DMS53 treated with DMSO at 0.1 percent for 48 hours (cell line): Measurements from ENCODE around the gene NOX3.

Experiments used
- DNase-seq: peaks from one replicate; lab custom pipeline; 2025; ENCODE audit not compliant: unreplicated experiment; lab: John Stamatoyannopoulos, UW

Gene NOX3

DNA sequence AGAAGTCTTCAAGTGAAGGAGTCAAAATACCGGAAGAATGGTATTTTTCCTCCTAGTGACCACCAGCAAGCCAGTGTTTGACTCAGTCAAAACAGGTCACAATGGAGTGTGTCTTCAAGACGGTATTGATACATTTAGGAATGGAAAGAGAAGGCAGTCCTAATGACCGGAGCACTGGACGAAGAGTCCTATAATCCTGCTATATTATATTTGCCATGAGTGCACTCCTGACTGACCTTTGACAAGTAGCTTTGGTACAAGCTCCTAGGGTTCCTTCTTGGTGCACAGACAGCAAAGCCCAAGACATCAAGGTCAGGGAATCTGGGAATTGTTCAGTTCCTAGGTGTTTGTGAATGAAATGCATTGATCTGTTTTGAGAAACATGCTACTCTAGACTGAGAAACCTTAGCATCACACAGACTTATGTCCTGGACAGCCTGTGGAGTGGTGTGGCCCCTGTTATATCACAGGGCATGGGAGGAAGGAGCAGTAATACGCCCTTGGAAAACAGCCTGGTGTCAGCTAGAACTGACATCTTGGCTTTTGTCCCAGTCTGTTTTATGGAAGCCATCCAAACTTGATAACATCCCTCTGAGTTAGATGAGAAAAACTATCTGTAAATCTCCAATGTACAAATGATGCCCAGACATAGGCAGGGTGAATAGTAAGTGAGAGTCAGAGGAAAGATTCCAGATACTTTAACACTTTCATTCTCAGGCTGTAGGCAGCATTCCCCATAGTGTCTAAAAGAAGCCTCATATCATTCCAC lies 18.5 kb downstream of the NOX3 start:
- no peak for DNase-seq

DNA sequence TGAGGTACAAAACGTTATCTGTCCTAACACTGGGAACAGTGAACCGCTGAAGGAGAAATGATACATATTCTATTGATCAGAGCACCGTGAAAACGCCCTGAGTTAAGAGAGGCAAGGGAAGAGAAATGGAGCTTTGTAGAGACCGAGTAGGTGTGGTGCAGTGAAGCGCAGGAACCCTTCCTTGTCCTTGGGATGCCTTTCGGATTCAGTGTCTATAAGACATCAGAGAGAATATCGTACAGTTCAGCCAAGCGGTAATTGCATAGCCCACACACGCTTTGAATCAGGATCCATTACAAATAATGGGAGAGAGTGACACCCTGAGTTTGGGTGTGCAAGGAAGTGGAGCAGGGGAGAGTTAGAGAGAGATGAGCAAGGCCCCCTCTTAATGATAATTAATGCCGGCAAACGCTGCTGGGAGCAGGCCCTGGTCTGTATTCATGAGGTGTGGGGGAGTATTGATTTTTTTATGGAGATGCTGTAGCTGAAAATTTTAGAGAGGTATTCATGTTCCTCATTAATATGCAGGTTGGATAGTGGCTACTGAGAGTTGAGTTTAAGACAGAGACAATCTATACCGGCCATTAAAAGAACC lies 20.7 kb downstream of the NOX3 start:
- no peak for DNase-seq

DNA sequence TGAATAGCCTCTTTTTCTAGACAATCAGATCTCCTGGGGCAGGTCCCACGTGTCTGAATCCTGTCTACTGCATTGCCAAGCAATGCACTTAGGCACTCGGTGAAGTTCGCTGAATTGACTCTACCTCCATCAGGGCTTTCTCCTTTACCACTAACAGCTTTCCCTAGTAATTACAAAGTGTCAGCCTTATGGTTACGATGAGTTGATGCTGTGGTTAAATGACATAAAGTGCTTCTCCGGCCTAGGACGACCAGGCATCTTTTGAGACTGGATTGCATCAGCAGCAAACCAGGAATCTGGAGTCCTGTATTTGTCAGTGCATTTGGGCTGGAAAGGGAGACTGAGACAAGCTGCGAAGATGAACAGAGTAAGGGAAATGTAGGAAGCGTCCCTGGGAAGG lies 21.5 kb downstream of the NOX3 start:
- DNase-seq = no peak

DNA sequence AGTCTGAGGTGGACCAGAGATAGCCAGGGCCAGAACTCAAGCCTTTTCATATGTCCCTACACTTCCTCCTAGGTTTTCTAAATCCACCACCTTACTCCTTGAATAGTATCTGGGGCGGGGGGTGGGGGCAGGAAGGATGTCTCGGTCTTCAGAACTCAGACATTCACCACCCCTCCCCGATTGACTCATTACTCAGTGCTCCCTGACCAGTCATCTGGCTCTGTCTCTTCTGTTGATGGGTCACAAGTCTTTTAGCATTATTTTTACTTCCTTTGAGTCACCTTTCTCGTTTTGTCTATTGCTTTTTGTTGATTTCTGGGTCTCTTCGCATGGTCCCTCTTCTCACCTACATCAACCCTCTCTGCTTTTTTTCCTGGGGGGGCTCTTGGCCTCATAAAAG lies 23.3 kb downstream of the NOX3 start:
- DNase-seq = no peak

DNA sequence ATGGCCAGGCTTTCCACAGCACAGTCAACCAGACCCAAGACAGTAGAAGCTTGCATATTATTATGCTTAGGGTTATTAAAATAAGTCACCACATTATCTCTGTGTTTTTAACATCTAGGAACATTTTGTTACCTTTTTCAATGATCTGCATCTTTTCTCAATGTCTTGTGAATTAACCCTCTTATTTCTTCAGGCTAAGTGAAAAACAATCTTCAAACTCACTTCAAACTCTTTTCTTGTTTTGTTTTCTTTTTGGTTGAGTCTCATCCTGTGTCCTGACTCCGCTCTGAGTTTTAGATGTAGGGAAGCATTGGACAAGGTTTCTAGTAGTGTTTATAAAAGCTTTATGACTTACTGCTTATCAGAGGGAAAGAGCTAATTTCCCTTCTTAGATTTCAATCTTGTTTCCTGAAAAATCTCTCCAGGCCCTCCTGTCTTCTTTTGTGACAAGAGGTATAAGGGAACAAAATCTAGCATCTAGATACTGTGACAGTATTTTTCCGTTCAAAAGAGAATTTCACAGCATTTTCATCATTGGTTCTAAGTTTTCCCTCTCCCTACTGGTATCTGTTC lies 26.2 kb downstream of the NOX3 start:
- no peak for DNase-seq

DNA sequence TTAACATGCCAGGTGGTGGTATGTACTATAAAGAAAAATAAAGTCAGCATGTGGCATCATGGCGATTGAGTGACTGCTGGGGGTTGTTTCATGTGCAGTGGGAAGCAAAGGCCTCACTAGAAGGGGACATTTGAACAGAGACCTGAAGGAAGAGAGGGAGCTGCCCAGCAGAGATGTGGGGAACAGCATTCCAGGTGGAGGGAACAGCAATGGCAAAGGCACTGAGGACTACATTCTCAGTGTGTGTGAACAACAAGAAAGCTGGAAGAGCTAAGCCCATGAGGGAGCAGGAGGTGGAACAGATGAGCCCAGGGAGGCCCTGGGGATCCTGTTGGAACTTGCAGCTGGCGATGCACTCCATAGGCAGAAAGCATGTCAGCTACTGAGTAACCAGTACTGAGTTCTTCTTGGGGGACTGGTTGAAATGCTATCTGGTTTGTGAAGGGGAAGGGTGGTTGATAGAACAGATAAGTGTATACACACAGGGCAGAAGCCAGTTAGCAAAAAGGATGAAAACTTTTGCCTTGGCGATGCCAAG lies 29.2 kb downstream of the NOX3 start:
- DNase-seq = no peak

DNA sequence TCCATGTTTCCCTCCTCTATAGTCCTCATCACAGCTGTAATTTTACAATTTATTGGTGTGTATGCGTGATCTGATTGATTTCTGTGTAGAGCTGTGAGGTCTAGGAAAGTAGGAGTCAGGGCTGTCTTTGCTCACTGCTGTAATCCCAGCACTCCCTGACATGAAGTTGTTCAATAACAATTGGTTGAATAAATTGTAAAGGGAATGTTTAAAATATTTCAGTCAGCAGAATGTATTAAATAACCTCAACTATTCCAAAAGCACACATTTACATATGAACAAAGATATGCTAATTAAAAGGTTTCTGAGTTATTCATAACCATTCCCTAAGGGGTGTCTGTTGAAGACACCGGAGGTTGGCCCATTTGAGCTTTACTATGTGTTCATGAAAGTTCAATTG lies 31.5 kb downstream of the NOX3 start:
- no peak for DNase-seq

DNA sequence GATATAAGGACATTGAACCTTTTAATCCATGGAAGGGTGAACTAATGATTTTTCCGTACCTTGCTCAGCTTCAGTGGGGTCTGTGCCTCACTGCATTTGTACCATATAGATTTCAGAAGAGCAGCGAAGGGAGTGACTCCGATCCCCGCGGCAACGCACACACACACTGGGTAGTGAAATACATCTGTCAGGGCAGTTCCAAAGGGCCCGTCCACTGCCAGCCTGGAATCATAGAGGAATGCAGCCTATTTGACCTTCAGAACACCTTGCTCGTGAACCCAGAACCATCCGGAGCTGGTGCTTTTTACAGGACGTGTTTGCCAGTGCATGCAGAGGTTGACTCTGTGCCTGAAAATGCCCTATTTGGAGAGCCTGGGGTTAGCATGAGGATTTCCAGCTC lies 33.0 kb downstream of the NOX3 start:
- no peak for DNase-seq

DNA sequence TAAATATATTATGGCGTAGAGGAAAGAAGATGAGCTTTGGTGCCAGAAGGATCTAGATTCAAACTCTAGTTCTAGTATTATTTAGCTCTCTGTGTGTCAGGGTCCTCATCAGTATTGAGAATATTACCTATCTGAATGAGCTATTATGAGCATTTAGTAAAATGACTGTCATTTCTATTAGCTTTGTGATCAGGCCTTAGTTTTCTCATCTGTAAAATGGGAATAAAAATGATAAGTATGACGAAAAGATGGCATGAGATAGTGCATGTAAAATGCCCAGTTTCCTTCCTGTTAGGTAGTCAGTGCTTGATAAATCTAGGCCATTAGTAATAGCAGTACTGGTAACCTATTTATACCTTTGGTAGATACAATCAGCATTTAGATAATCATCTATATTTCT lies 35.1 kb downstream of the NOX3 start:
- no peak for DNase-seq

DNA sequence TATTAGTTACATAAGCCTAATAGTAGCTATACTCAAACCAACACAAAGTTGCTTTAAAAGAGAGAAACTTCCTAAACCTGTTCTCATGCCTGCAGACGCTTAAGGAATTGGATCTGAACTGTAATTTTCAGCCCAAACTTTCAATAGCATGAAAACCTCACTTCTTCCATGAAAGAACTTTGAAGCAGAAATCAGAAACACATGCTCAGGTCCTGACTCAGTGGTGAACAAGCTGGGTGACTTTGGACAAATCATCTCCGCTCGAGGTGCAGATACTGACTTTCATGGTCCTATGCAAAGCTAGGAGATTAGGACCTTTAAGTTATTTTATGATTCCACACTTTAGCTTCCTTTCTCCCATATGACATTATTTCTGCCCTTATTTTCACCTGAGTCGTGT lies 36.5 kb downstream of the NOX3 start:
- no peak for DNase-seq

DNA sequence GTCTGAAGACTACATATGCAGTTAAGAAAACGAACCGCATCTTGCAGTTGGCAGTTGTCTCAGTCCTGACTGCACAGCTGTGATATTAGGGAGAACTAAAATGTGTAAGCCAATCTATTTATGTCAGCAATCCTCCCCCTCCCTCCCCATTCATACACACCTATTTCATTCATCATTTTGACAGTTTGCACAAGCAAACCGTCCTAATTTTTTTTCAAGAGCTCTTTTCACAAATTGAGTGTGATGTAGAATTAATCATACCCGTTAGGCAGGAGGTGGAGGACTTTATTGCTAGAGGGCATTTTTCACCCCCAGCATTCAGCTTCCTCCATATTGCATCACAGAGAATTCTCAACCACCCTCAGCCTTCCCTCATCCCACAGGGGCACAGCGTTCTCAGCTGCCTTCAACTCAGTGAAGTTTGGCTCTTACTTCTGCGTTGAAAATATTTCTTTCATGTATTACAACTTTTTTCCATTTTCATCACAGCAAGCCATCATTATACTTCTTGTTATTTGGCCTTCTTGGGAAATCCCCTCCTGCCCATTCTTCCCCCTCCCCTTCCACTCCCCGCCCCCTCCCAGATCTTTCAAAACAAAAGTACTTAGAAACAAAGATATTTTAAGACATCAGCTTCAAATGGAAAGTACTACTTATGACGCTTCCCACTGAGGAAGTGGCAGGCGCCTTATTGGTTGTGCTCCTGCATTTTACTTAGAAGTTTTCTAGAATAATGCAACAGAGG lies 37.5 kb downstream of the NOX3 start:
- no peak for DNase-seq

DNA sequence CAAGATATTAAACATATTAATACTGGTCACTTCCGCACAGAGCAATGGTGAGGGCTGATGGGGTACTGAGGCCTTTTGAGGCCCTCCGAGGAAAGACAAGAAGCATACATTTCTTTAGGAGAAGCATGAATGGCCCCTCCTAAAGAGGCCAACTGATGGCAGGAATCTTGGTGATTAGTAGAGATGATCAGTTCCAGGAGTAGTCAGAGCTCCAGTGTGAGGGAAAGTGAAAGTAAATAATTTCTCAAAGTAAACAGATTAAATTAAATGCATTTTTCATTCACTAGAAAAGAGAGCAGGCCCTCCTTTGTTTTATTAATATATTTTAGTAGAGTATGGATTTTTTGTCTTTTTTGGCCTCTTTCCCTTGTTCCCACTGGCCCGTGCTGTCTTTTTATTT lies 38.2 kb downstream of the NOX3 start:
- DNase-seq = peak; percentile 0

DNA sequence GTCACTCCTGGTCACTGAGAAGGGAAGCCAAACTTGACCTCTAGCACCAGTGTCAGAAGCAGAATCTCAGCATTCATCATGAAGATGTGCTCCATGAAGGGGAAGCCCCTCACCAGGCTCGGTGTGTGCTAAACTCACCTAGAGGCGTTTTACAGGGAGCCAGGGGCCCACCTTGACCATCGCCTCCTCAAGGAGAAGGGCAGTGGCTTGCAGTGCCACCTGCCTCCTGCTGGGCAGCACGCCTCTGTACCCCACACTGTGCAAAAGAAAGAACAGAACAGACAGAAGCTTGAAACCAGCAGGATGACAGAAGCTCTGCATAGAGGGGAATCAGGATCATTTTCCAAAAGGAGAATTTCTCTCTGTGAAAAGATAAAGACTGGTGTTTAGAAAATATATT lies 39.7 kb downstream of the NOX3 start:
- DNase-seq = no peak

DNA sequence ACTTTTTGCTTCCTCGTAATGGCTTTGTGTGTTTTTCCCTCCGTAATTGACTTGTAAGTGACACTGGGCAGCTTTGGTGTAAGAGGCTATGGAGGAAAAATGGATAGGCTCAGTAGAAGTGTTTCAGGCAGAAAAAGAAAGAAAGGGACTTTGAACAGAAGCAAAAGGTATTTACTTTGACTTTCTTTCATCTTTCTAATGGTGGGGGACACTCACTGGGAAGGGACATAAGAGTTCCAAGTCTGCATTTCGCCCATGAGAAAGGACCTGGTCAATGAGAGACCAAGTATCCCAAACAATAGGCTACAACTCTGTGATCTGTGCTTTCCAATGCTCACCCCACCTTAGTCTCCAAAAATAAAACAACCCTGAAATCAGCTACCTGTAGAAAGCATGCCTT lies 41.6 kb downstream of the NOX3 start:
- DNase-seq = no peak

DNA sequence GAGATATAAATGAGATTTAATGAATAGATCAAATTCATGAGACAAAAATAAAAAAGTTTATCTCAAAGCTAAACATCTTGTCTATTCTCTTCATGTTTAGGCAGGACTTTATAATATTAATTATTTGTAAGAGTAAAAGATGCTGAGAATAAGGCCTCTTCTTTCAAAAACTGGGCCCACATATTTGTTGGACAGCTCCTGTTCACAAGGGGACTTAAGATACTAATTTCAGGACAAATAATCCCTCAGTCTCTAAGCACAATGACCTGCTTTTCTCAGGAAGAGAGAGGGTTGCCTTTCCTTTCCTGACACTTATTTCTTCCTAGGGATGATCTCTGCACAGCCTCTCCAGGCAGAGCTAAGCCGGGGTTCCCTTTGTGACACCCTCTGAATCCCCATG lies 43.3 kb downstream of the NOX3 start:
- no peak for DNase-seq

DNA sequence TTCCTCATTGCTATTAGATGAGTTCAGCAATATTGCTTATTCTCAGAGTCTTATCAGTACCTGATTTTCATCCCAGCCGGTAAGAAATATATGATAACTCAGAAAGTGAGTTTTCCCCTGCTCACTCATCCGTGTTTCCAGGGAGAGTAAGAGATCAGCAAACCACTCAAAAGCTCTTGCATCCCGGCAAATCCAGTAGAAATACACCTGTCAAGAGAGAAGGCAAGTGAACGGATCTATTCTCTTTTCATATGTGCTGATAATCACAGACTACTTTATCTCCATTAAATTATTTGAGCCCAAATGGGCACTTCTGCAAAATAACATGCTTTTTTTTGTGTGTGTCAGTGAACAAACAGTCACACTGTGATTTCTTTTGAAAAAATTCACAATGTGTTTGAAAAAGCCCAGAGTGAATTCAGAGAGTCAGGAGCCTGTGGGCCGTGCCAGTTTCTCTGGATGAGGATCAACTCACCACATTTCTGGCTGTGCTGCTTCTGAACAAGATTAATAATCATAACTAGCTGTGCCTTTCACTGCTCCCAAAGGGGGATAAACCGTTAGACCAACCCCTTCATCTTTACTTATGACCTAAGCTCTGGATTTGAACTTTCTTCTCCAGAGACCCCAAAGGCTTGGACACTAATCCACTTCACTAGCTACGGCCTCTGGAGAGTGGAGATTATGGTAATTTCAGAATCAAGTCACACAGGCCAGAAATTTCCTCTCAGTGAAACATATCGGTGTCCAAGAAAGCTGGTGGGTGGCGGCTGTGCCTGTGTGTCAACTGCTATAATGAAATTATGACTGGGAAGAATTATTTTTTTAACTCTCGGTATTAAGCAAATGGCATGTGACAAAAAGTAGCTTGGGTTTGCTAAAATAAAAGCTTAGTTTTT lies 44.2 kb downstream of the NOX3 start:
- DNase-seq = peak; percentile 8

DNA sequence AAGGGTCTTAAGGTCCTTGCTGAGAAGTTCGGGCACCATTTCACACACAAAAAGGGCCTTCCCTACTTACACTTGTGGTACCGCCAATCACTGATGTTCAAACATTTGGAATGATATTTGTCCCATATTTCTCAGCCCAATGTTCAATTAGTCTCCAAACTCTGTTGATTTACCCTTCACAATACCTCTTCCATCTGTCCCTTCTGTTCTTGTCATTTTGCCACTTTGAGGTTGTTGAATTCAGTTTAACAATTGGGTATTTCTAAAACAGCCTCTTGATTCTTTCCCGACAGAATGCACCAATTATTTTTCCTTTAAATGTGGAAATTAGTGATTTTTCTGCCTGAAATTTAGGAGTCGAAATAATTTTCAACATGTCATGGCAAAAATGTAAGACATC lies 46.2 kb downstream of the NOX3 start:
- no peak for DNase-seq

DNA sequence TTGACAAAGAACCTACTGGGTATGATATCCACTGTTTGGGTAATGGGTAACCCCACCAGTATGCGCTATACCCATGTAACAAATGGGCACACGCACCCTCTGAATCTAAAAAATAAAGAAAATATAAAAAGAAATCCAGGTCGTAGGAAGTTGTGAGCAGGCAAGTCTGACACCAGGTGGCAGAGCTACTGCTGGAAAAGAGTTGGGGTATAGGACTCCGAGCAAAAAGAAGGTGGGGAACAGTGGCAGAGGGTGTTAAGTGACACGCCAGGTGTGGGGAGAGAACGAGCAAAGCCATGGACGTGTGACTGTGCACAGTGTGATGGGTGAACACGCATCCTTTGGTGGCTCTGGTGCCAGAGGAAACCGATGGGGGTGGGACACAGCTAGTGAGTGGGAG lies 46.7 kb downstream of the NOX3 start:
- no peak for DNase-seq

DNA sequence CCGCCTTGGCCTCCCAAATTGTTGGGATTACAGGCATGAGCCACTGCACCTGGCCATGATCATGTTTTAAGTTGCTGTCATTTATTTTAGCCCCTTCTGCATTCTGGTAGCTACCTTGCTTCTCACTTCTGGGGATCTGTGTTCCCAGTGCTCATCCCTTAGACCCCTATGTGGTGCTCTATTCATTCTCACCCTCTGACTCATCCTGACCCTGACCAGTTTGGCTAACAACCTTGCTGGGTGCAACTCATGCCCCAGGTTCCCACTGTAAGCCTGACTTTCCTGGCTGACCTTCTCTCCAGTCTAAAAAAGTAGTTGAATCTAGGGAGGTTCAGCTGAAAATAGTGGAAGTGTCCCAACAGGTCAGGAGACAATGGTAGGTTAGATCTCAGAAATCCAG lies 47.4 kb downstream of the NOX3 start:
- DNase-seq = no peak

DNA sequence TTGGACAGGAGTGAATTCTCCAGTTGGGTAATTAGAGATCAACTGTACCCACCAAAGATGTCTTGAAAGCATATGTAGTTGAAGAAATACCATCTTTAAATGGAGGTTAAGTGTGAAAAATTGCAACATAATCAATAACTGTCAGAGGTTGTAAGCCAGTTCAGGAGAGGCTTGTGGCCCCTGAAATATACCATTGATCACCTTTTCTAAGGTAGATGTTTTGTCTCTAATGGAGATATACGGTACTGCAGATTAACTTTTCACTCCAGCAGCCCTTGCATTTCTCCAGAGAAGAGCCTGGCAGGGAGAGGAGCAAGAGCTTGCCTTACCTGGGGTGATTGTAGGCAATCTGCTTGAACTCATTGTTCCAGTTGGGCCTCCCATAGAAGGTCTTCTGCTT lies 48.8 kb downstream of the NOX3 start:
- DNase-seq = no peak

DNA sequence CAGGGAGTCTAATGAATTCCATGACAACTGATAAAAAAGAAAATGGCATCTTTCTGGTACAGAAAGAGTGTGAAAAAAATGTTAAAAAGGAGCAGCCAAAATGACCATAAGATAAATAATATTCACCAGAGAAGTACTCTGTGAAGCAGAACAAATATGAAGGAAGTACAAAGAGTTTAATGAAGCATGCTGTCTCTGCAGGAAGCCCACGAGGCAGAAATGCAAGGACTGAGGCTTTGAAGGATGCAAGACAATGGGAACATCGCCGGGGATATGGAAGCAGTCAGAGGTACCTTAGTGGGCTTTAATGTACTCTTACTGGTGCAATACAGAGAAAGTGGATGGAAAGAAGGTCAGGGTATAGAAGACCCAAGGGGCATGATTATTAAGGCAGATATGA lies 50.7 kb downstream of the NOX3 start:
- DNase-seq = no peak
